ENCODE measurements around the gene A1CF. TPM values are rescaled to one million over a fixed set of nuclear protein-coding genes. Genes with fewer than 3 reads are reported as not detected.

A1CF gene
- total RNA-seq, 3 donors from 2014 or later (not counting 1 experiment from before 2014, with no cell fraction given) = not detected

- Mint-ChIP-seq H3K36me3 (no peaks in the 10 kb centered on the region), H3K4me3 (no peak overlapping the region), H3K27ac (no peak overlapping the region), H3K27me3 (ENCODE audit: low read depth in 2 of 2) (peaks cover 7 to 21% of the 10 kb centered on the region in 2 donors), H3K9me3 (no peaks in the 10 kb centered on the region), H3K4me1 (no peaks in the 10 kb centered on the region)
- Histone ChIP-seq H3K9me3 (ENCODE audit: control insufficient read depth, insufficient read depth, low read length) (no peaks in the 10 kb centered on the region), H3K36me3 (ENCODE audit: control insufficient read depth, insufficient read depth, low read length) (no peaks in the 10 kb centered on the region), H3K27me3 (ENCODE audit: control insufficient read depth, insufficient read depth, low read length) (no peaks in the 10 kb centered on the region), H3K4me1 (ENCODE audit: control insufficient read depth, insufficient read depth, low read length) (no peaks in the 10 kb centered on the region), H3K4me3 (ENCODE audit: low read length) (no peak overlapping the region), H3K27ac (ENCODE audit: low read length) (no peak overlapping the region)
- TF ChIP-seq CTCF (IDR thresholded peaks at IDR 0.05) = no peak
- 93% methylated on average over 3 of the region's 5 CpGs for WGBS (ENCODE audit: insufficient coverage)
- intact Hi-C loops (cut with micrococcal nuclease) = no loop called here
- DNase-seq (no peak), ATAC-seq (no peak)
These were observed 27.8 kb downstream of the A1CF start for GRCh38 chr10:50857579-50857978.

- WGBS (ENCODE audit: insufficient coverage) = no CpG with 5 or more reads among the region's 1 CpG
- no peak overlapping the region for H3K27ac ChIP-seq (ENCODE audit: low read length)
- Mint-ChIP-seq H3K4me3 (no peak overlapping the region), H3K27me3 (ENCODE audit: low read depth in 2 of 2) (peaks cover 7 to 24% of the 10 kb centered on the region in 2 donors), H3K4me1 (no peaks in the 10 kb centered on the region), H3K36me3 (no peaks in the 10 kb centered on the region), H3K27ac (no peak overlapping the region), H3K9me3 (no peaks in the 10 kb centered on the region)
- intact Hi-C loops (cut with micrococcal nuclease) = no loop called here
- DNase-seq (no peak), ATAC-seq (no peak)
- H3K27me3 ChIP-seq (ENCODE audit: control insufficient read depth, insufficient read depth, low read length) = no peaks in the 10 kb centered on the region
- no peaks in the 10 kb centered on the region for H3K9me3 ChIP-seq (ENCODE audit: control insufficient read depth, insufficient read depth, low read length)
- no peak overlapping the region for H3K4me3 ChIP-seq (ENCODE audit: low read length)
- TF ChIP-seq CTCF (IDR thresholded peaks at IDR 0.05) = no peak
- no peaks in the 10 kb centered on the region for H3K36me3 ChIP-seq (ENCODE audit: control insufficient read depth, insufficient read depth, low read length)
- no peaks in the 10 kb centered on the region for H3K4me1 ChIP-seq (ENCODE audit: control insufficient read depth, insufficient read depth, low read length)
These were observed 30.0 kb downstream of the A1CF start for GRCh38 chr10:50855461-50855860.

DNA sequence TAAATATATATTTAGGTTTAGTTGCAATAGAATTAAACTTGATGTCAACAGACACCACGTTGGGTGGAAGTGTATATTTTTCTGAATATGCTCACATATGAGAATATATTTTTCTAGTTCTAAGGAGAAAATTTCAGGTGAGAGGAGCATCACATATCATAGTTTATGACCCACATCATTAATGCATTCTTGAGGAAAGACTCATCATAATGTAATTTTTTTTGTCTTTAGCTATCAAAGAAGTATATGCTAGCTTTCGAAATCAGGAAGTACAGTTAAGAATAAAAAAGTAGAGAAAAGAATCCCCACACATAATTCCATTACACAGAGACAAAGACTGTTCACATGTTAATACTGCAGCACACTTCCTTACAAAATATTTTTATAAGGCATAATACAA is 30.4 kb downstream of the A1CF start:
- no peaks in the 10 kb centered on the region for H3K36me3 ChIP-seq (ENCODE audit: control insufficient read depth, insufficient read depth, low read length)
- peaks cover 7 to 24% of the 10 kb centered on the region in 2 donors for H3K27me3 Mint-ChIP-seq (ENCODE audit: low read depth in 2 of 2)
- H3K9me3 Mint-ChIP-seq = no peaks in the 10 kb centered on the region
- H3K27ac ChIP-seq (ENCODE audit: low read length) = no peak overlapping the region
- no peaks in the 10 kb centered on the region for H3K9me3 ChIP-seq (ENCODE audit: control insufficient read depth, insufficient read depth, low read length)
- H3K4me1 ChIP-seq (ENCODE audit: control insufficient read depth, insufficient read depth, low read length) = no peaks in the 10 kb centered on the region
- no peak overlapping the region for H3K4me3 Mint-ChIP-seq
- WGBS (ENCODE audit: insufficient coverage) = no CpG with 5 or more reads among the region's 2 CpGs
- ATAC-seq = no peak
- no peak overlapping the region for H3K27ac Mint-ChIP-seq
- no peaks in the 10 kb centered on the region for H3K36me3 Mint-ChIP-seq
- TF ChIP-seq CTCF (IDR thresholded peaks at IDR 0.05) = no peak
- intact Hi-C loops (cut with micrococcal nuclease) = no loop called here
- no peak overlapping the region for H3K4me3 ChIP-seq (ENCODE audit: low read length)
- H3K4me1 Mint-ChIP-seq = no peaks in the 10 kb centered on the region
- no peak for DNase-seq
- no peaks in the 10 kb centered on the region for H3K27me3 ChIP-seq (ENCODE audit: control insufficient read depth, insufficient read depth, low read length)

- H3K36me3 ChIP-seq (ENCODE audit: control insufficient read depth, insufficient read depth, low read length) = no peaks in the 10 kb centered on the region
- DNase-seq (no peak), ATAC-seq (no peak)
- H3K9me3 Mint-ChIP-seq = no peaks in the 10 kb centered on the region
- no peaks in the 10 kb centered on the region for H3K4me1 ChIP-seq (ENCODE audit: control insufficient read depth, insufficient read depth, low read length)
- 78% methylated on average over 1 of the region's 3 CpGs for WGBS (ENCODE audit: insufficient coverage)
- H3K4me3 Mint-ChIP-seq = no peak overlapping the region
- intact Hi-C loops (cut with micrococcal nuclease) = no loop called here
- H3K27me3 Mint-ChIP-seq (ENCODE audit: low read depth in 2 of 2) = peaks cover 7 to 27% of the 10 kb centered on the region in 2 donors
- no peak for TF ChIP-seq CTCF (IDR thresholded peaks at IDR 0.05)
- no peak overlapping the region for H3K4me3 ChIP-seq (ENCODE audit: low read length)
- H3K4me1 Mint-ChIP-seq = no peaks in the 10 kb centered on the region
- H3K27ac Mint-ChIP-seq = no peak overlapping the region
- H3K36me3 Mint-ChIP-seq = no peaks in the 10 kb centered on the region
- no peaks in the 10 kb centered on the region for H3K9me3 ChIP-seq (ENCODE audit: control insufficient read depth, insufficient read depth, low read length)
- H3K27me3 ChIP-seq (ENCODE audit: control insufficient read depth, insufficient read depth, low read length) = no peaks in the 10 kb centered on the region
- H3K27ac ChIP-seq (ENCODE audit: low read length) = no peak overlapping the region
These were observed 31.9 kb downstream of the A1CF start for GRCh38 chr10:50853557-50853956.

Measured in natural killer cell (primary cell).